HG03457 (cell line): ENCODE data around the gene ZNF624.
A peak's percentile ranks its signal among the peaks of the same experiment; 100 is the strongest.
"Not testable (repeated sequence)": the region's sequence is repeated elsewhere in the genome, so short reads cannot be mapped to it uniquely, and the experiment has no call there.

ENCODE experiments used
- ATAC-seq: cut with Tn5 transposase; IDR thresholded peaks from one replicate; pipeline ENCODE4 v1.9.1; 2021; ENCODE audit warnings: moderate number of reproducible peaks; ENCODE audit not compliant: unreplicated experiment

ZNF624 gene

GRCh38 chr17:16653367-16654041 is at the start of gene ZNF624:
ZNF624 (minus strand) TSS chr17:16653850.
- ATAC-seq: peak; percentile 76

GRCh38 chr17:16697603-16698002 is 44.0 kb upstream of the ZNF624 start:
- not testable (repeated sequence) for ATAC-seq

DNA sequence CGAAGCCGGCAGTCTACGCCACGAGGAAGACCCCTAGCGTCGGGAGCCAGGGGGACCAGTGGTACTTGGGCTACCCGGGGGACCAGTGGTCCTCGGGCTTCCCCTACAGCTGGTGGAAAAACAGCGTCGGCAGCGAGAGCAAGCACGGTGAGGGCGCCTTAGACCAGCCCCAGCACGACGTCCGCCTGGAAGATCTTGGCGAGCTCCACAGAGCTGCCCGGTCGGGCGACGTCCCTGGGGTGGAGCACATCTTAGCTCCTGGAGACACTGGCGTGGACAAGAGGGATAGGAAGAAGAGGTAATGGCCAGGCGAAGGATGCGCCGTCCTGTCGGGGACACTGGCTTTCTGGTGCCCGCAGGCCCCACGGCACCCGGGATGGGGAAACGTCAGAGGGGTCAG is 36.8 kb upstream of the ZNF624 start:
- not testable (repeated sequence) for ATAC-seq

- ATAC-seq: not testable (repeated sequence)
Observed at GRCh38 chr17:16689731-16690281, 36.2 kb upstream of the ZNF624 start, which contains the start of gene CCDC144A. CCDC144A (plus strand) TSS chr17:16690241; CDS start chr17:16690401, 160 bp downstream.

DNA sequence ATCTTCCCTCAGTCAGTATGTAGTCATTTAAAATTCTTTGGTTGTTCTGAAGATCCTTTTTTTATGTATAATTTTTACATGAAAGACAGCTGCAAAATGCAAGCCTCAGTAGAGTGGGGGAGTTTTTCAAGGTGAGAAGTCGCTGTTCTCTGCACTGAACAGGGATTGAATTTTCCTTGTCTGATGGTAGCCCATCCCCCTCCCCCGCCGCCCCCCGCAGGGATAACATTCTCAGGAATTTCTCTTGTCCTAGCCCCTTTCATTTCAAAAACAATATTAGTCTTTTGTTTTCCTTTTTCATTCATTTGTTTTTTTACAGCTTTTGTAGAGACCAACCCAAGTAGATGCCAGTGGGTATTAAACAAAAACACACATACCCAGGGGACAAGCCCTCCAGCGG is 33.5 kb upstream of the ZNF624 start:
- not testable (repeated sequence) for ATAC-seq

DNA sequence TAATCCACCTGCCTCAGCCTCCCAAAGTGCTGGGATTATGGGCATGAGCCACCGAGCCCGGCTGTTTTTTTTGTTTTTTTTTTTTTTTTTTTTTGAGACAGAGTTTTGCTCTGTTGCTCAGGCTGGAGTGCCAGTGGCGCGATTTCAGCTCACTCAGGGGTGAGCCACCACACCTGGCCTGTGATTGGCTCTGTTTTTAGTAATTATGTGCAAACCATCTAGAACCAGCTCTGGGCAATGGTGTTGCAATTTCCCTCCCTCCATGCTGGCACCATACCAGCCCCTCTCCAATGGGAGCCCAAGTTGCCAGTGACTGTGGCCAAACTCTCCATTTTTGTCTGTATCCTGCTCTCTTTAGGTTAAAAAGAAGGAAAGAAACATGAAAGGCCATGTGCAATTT is 32.4 kb upstream of the ZNF624 start:
- not testable (repeated sequence) for ATAC-seq

DNA sequence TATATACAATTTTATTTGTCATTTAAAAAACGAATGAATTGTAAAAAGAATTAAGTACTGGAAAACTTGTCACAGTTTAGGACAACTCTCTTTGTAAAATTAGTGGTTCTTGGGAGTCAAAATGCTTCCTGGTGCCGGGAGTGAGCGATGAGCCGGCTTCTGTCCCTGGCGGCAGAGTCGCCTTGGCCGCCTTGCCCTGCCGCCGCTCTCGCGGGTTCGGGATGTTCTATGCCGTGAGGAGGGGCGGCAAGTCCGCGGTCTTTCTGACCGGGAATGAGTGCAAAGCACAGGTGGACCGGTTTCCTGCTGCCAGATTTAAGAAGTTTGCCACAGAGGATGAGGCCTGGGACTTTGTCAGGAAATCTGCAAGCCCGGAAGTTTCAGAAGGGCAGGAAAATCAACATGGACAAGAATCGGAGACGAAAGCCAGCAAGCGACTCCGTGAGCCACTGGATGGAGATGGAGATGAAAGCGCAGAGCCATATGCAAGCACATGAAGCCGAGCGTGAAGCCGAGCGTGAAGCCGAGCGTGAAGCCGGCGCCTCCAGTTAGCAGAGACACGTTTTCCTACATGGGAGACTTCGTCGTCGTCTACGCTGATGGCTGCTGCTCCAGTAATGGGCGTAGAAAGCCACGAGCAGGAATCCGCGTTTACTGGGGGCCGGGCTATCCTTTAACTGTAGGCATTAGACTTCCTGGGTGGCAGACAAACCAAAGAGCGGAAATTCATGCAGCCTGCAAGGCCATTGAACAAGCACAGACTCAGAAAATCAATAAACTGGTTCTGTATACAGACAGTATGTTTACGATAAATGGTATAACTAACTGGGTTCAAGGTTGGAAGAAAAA is 29.9 kb upstream of the ZNF624 start:
- not testable (repeated sequence) for ATAC-seq

DNA sequence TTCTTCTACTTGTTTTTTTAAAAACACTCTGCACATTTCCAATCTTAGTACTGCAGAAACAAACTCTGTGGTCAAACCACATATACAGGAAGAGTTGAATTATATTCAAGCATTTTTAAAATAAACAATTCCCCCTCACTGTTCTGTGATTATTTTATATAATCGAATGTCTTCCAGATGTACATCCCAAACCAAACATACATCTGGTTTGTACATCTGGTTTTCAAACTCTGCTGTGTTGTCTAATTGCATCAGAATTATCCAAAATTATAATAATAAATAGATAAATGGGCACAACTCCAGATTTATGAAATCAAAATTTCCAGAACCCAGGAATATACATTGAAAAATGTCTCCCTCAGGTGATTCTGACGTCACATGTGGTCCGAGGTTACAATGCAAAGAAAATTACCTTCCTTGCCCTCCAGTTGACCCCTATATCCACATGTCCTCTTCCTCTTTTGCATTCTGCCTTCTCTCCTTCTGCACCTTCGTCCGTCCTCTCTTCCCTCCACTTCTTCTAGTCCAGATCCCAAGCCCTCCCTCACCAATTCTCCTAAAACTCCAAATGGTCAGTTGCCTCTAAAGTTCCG is 23.1 kb upstream of the ZNF624 start:
- ATAC-seq: no peak

- not testable (repeated sequence) for ATAC-seq
Observed at GRCh38 chr17:16666907-16667636, 13.4 kb upstream of the ZNF624 start.

GRCh38 chr17:16666553-16666906 is 12.9 kb upstream of the ZNF624 start:
- not testable (repeated sequence) for ATAC-seq

DNA sequence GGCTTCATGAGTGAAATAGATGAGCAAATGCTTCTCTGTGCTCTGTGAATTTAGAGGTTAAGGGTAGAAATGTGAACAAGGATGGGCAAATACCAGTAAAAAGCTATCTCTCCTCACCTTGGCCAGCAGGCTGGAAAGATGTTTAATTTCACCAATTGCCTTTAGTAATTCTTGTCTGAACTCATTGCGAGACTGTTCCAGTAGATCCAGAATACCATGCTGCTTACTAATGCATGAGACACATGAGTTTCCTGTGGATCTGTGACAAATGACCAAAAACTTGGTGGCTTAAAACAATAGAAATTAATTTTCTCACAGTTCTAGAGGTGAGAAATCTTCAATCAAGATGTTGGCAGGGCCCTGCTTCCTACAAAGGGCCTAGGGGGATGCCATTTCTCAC is 9.3 kb upstream of the ZNF624 start:
- ATAC-seq: no peak

DNA sequence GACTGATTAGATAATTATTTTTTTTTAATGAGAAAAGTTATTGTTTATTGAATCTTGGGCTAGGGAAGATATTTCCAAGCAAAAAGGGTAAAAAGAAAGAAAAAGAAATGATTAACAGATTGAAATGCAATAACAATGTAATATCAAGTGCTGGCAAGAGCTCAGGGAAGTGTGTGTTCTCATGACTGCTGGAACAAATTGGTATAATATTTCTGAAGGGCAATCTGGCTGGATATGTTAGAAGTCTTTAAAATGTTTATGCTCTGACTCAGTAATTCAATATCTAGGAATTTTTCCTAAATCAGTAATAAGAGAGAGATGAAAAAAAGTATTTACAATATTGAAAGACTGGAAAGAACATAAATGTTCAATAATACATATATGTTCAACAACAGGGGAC is 7.6 kb upstream of the ZNF624 start:
- ATAC-seq: no peak

GRCh38 chr17:16652847-16653366 is 743 bp downstream of the ZNF624 start:
- ATAC-seq: peak; percentile 6

DNA sequence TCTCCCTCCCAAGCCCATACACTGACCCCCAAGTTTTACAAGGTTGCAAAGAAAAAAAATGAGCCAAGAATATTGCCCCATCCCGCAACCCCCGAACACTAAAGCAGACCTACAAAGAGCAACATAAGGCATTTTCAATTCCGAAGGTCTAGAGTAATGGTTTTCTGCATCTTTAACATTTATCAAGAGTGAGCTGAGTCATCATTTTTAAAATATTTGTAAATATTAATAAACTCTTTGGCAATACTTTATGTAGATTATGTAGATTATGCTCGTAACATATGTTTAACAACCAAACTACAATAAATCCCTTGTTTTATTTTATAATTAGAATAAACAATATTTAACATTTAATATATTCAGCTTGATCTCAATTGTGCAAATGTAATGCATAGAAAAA is 1.4 kb downstream of the ZNF624 start:
- no peak for ATAC-seq

GRCh38 chr17:16649585-16649984 is 4.1 kb downstream of the ZNF624 start:
- ATAC-seq: no peak

DNA sequence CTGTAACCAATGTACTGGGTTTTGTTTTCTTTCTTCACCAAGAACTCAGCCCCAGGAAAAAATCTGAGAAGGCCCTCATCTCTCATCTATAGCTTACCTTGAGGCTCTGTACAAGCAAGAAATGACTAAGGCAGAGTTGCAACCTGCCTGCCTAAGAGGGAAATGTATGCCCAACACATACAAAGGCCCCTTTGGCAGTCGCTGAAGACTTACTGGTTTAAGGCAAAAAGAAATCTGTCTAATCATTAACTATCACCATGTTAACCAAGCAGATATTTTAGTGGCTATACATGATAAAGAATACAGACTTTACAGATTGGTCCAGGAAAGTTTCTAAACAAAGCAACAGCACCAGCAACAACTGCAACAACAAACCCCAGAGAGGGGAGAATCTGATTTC is 14.2 kb downstream of the ZNF624 start:
- ATAC-seq: no peak

- ATAC-seq: no peak
Observed at GRCh38 chr17:16623282-16623681, 30.4 kb downstream of the ZNF624 start.

DNA sequence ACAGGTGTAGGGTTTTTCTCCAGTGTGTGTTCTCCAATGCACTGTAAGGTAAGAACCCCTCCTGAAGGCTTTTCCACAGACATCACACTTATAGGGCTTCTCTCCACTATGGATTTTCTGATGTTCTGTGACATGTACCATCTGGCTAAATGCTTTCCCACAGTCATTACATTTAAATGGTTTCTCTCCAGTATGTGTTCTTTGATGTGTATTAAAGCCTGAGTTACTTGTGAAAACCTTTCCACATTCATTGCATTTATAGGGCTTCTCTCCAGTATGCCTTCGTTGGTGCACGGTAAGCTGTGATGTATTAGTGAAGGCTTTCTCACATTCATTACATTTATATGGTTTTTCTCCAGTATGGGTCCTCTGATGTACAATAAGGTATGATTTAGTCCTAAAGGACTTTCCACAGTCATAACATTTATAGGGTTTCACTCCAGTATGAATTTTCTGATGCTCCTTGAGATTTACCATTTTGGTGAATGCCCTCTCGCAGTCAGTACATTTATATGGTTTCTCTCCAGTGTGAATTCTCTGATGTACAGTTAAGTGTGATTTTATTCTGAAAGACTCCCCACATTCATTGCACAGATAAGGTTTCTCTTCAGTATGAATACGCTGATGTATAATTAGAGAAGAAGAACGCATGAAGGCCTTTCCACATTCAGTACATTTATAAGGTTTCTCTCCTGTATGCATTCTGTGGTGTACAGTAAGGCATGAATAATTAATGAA is 30.9 kb downstream of the ZNF624 start:
- no peak for ATAC-seq

- ATAC-seq: no peak
Observed at GRCh38 chr17:16617481-16618060, 36.1 kb downstream of the ZNF624 start.

- ATAC-seq: no peak
Observed at GRCh38 chr17:16599537-16599936, 54.1 kb downstream of the ZNF624 start.
